ENCODE measurements around the gene ATP9B.

Gene ATP9B

GRCh38 chr18:79411614-79412526, 342.7 kb downstream of the ATP9B start:
- TF ChIP-seq CTCF (IDR thresholded peaks at IDR 0.05; ENCODE audit: insufficient read depth, low read depth, low read length, missing control alignments), result no peak
- no peak for DNase-seq (ENCODE audit: low read depth)
- H3K4me3 ChIP-seq (ENCODE audit: low read length), result no peak overlapping the region

DNA sequence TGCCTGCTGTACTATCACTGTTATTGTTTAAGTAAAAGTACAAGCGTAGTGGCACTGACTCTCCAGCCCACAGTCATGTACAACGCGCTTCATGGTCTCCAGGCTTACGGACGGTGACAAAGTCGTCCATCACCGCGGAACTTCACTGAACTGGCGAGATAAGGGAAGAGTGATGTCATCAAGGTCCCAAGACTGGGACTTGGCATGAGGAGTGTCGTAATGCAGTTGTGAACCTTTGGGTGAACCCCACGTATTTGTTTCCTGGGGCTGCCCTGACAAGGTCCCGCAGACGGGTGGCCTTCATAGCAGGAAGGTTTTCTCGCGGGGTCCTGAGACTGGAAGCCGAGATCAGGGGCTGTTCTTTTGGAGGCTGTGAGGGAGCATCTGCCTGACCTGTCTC, 343.8 kb downstream of the ATP9B start:
- no peak for DNase-seq (ENCODE audit: low read depth)
- no peak for TF ChIP-seq CTCF (IDR thresholded peaks at IDR 0.05; ENCODE audit: insufficient read depth, low read depth, low read length, missing control alignments)

GRCh38 chr18:79413426-79413825, 344.2 kb downstream of the ATP9B start:
- DNase-seq (ENCODE audit: low read depth), result no peak
- no peak for TF ChIP-seq CTCF (IDR thresholded peaks at IDR 0.05; ENCODE audit: insufficient read depth, low read depth, low read length, missing control alignments)
- no peak overlapping the region for H3K4me3 ChIP-seq (ENCODE audit: low read length)

More for the DNA sequence above, 343.8 kb downstream of the ATP9B start:
- no peak overlapping the region for H3K4me3 ChIP-seq (ENCODE audit: low read length)

- DNase-seq (ENCODE audit: low read depth), result no peak
- TF ChIP-seq CTCF (IDR thresholded peaks at IDR 0.05; ENCODE audit: insufficient read depth, low read depth, low read length, missing control alignments), result no peak
- H3K4me3 ChIP-seq (ENCODE audit: low read length), result no peak overlapping the region
Measured at GRCh38 chr18:79413901-79414300, 344.7 kb downstream of the ATP9B start.

- H3K4me3 ChIP-seq (ENCODE audit: low read length), result no peak overlapping the region
- no peak for TF ChIP-seq CTCF (IDR thresholded peaks at IDR 0.05; ENCODE audit: insufficient read depth, low read depth, low read length, missing control alignments)
- DNase-seq (ENCODE audit: low read depth), result no peak
Measured at GRCh38 chr18:79416022-79416676, 347.0 kb downstream of the ATP9B start.

DNA sequence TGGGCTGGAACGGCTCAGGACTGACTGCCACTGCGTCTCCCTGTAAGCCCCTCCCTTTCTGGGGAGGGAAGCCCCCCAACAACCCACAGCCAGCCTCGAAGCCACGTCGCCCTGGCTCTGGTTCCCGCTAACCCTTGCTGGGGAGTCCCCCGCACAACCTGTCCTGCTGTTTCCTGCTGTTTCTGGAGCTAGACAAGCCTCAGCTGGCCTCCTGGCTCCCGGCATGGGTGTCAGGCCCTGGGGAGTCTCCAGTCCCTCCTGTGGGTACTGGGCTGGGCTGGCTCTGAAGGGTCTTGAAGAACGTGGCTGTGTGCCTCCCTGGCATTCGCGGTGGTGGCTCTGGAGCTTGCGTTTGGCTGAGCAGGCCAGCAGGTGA, 347.5 kb downstream of the ATP9B start:
- TF ChIP-seq CTCF (IDR thresholded peaks at IDR 0.05; ENCODE audit: insufficient read depth, low read depth, low read length, missing control alignments), result no peak
- DNase-seq (ENCODE audit: low read depth), result no peak
- no peak overlapping the region for H3K4me3 ChIP-seq (ENCODE audit: low read length)

Data from epithelial cell of esophagus (primary cell).